Endometrium (tissue), 2 donors: Measurements from ENCODE around the gene AKAP13.

Source experiments
- FAIRE-seq: peaks from 2 replicates; lab custom pipeline; 2012; peaks lifted over from hg19 to GRCh38; lab: Jason Lieb, UNC
- donor health status: control.
- donor health status: control.

Gene AKAP13

DNA sequence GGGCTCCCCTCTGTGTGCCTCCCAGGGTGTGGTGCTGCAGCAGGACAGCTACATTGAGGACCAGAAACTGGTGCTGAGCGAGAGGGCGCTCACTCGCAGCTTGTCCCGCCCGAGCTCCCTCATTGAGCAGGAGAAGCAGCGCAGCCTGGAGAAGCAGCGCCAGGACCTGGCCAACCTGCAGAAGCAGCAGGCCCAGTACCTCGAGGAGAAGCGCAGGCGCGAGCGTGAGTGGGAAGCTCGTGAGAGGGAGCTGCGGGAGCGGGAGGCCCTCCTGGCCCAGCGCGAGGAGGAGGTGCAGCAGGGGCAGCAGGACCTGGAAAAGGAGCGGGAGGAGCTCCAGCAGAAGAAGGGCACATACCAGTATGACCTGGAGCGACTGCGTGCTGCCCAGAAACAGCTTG is 360.6 kb downstream of the AKAP13 start:
- FAIRE-seq: no peak

DNA sequence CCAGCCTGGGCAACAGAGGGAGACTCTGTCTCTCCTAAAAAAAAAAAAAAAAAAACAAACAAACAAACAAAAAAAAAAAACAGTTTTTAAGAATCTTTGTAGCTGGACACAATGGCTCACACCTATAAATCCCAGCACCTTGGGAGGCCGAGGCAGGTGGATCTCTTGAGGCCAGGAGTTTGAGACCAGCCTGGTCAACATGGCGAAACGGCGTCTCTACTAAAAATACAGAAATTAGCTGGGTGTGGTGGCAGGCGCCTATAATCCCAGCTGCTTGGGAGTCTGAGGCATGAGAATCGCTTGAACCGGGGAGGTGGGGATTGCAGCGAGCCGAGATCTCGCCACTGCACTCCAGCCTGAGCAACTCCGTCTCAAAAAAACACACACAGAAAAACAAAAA is 361.3 kb downstream of the AKAP13 start:
- no peak for FAIRE-seq

DNA sequence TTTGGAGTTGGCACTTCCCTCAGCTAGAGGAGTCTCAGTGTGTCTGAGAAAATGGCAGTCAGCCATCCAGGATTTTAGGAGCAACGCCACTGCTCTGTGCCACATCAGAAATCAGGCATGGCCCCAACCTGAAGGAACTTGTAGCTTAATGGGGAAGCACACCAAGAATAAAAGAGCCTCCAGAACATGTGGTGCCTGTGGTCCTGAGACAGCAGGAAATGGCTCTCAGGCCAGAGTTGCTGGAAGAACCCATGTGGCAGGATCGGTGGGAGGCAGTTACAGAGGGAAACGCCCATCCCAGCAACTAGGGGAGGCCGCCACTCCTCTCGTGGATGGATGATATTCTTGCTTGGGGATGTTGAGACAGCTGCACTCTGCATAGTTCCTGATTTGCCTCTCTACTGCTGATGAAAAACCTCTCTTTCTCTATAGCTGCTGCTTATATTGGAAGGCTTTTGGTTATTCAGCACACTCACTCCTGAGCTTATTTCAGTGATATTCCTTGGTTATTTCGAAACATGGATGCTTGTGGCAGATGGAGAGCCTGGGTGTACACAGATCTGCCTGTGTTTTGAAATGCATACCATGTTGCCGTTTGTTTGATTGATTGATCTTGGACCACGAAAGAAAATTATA is 361.9 kb downstream of the AKAP13 start:
- FAIRE-seq: no peak

- no peak for FAIRE-seq
Observed at GRCh38 chr15:85743392-85744055, 363.1 kb downstream of the AKAP13 start.

DNA sequence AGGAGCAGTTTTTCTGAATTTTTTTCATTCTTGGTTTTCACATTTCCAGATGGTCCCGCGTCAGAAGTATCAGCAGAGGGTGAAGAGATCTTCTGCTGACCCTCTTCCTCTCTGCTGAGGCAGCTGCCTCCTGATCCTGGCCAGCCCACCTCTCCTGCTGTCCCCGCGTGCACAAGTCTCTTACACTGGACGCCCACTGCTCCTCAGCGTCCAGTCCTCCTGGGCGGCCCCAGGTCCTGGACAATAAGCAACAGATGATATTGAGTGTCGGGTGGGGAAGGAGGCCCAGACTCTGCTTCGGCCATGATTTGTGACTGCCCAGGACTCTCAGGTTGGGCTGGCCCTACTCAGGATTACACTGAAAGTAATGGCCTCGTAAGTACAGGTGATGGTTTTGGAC is 364.2 kb downstream of the AKAP13 start:
- no peak for FAIRE-seq

- no peak for FAIRE-seq
Observed at GRCh38 chr15:85745023-85745422, 364.6 kb downstream of the AKAP13 start.

- no peak for FAIRE-seq
Observed at GRCh38 chr15:85745525-85746150, 365.2 kb downstream of the AKAP13 start.

GRCh38 chr15:85746641-85747040 is 366.2 kb downstream of the AKAP13 start:
- no peak for FAIRE-seq

- FAIRE-seq: no peak
Observed at GRCh38 chr15:85748176-85748575, 367.8 kb downstream of the AKAP13 start.

DNA sequence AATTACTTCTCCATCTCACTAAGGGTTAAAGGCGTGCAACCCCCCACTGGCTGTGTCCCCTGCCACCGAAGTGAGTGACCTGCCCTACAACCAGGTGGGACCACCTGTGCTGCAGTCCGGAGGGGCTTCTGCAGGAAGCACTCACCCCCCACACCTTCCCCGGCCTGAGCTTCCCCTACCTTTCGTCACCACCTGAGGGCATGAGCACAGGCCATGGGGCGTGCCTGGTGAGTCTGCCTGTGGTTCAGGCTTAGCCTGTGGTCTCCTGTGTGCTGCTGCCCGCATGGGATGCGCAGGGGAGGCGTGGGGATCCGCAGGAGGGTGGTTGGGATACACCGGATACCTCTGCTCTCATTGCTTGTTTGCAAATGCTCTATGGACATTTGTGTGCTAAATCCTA is 368.3 kb downstream of the AKAP13 start:
- no peak for FAIRE-seq

DNA sequence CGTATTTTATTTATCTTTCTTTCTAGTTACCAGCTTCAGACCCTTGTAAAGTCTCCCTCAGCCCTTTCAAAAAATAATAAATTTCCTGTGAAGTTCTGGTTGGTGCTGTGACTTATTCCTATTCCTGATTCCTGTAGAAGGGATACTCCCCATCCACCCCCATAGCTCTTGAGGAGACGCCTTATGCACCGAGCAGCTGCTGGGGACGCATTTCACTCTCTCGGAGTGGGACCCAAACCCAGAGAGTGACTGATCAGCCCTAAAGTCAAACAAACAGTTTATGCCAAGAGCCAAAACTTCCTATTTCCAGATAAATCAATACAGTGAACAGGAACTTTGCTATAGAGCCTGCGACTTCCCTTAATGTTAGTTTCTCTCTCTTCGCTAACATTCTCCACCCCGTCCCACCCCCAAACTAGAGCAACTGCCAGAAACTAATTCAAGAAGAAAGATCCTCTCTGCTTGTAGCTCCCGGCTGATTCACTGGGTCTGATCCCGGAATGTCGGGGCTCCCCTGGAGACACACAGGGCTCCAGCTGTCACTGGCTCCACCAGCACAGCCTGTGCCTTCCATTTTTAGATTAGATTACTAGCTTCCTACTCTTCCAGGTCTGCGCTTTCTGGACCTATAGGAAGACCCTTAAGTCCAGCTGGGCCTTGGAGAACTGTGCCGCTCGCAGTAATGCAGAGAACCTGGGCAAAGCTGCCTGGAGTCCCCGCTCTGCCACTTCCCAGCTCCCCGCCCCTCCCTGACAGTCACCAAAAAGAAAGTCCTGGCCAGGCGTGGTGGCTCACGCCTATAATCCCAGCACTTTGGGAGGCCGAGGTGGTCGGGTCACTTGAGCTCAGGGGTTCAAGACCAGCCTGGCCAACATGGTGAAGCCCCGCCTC is 369.1 kb downstream of the AKAP13 start:
- no peak for FAIRE-seq

DNA sequence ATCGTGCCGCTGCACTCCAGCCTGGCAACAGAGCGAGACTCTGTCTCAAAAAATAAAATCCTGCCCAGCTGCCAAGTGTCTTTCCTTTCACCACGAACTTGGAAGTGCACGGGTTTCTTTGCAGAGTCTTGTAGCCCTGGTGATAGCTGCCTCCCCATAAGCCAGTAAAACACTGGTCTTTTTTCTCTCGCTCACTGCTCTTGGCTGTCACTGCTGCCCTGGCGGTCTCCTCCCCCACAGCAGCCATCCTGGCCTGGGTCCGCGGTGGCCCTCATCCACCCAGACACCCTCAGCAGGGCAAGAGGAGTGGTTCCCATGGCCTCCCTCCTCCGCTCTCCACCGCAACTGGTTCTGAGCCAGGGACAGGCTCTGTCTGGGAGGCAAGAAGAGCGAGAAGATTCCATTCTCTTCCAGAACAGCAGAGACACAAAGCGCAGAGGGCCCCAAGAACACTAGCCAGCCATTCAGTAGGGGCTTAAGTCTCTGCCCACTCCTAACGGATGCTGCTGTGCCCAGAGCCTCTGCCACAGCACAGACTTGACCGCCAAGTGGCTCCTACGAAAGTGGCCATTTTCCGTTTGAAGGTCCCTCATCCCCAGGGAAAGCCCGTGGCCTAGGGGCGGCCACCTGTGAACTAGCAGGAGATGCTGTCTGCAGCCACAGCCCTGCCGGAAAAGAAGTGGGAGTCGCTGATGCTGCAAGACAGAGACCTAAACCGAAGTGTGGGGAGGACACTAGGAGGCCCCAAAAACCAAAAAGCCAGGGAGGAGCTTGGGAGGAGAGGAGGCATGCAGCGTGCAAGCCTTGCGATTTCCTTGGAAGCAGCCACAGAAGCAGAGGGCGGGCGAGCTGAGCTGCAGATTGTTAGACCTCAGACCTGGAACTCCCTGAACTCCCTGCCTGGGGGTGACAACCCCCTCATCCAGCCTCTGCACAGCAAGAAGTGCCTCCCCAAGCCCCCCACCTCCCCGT is 370.2 kb downstream of the AKAP13 start:
- FAIRE-seq: peak; percentile 4

GRCh38 chr15:85751291-85752123 is 371.1 kb downstream of the AKAP13 start:
- FAIRE-seq: no peak

DNA sequence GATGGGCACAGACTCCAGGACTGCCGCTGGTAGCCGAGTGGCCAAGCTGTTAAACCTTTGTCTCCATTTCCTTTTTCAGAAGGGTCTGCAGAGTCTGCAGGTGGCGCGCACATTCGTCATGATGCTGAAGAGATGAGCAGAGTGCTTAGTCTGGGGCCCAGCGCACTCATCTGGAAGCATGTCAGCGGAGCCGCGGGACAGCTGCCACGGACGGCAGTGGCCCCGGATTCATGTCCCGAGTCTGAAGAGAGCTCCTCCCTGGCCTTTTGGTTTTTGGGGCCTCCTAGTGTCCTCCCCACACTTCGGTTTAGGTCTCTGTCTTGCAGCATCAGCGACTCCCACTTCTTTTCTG is 371.7 kb downstream of the AKAP13 start:
- FAIRE-seq: no peak

GRCh38 chr15:85752491-85752961 is 372.1 kb downstream of the AKAP13 start:
- FAIRE-seq: no peak

DNA sequence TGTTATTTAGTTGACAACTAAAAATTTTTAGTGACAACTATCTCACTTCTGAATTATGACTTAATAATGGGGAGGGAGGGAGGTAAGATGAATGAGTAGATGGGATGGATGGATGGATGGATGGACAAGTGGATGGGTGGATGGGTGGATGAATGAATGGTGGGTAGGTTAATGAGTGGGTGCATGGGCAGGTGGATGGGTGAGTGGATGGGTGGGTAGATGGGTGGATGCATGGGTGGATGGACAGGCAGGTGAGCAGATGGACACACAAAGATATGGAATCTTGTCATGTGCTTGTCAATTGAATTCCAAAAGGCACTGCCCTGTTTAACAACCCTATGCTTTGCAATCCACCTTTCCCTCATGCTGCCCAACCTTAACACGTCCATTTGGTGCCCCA is 372.9 kb downstream of the AKAP13 start:
- FAIRE-seq: no peak

DNA sequence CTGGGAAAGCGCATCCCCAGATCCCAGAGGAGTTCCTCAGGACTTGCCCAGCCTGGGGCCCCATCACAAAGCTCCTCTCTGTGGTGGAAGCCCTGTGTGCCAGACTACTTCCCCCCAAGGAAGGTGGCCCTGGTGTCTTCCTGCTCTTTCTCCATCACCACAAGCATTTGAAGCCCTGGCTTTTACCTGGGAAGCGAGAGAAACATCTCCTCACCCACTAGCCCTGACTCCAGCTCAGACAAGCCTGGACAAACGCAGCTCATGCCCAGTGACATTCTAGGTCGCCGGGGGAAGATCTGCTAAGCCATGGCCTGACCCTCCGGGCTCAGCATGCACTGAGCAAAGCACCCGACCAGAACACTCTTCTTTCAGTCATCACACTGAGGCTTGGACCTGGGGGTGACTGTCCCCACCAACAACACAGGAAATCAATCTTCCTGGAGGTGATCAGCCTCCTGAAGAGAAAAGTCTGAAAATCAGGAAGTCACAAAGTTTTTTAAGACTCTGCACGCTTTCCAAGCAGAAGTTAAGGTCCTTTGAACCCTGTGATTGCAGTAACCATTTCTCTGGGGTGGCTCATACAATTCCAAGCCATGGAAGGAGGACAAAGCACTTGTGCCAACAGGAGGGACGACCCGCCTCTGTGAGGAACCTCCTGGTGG is 373.5 kb downstream of the AKAP13 start:
- no peak for FAIRE-seq

- no peak for FAIRE-seq
Observed at GRCh38 chr15:85754989-85755388, 374.6 kb downstream of the AKAP13 start.

- no peak for FAIRE-seq
Observed at GRCh38 chr15:85755471-85755870, 375.1 kb downstream of the AKAP13 start.

DNA sequence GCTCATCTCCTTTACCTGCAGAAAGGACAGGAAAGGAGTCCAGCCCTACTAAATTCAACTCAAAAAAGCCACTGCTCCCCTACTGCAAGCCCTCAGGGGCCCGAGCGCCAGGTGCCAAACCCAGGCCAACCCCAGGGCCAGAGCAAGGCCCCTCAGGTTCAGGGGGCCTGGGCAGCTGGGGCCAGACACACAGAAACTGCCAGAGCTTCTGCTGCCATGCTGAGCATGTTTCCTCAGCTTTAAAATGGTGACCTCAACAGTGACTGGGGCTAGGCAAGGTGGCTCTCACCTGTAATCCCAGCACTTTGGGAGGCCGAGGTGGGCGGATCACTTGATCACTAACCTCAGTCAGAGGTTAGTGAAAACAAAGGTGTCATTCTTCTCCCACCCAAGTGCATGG is 375.5 kb downstream of the AKAP13 start:
- FAIRE-seq: no peak
